GM12878 (cell line): Measurements from ENCODE around the gene G3BP1. TPM values are rescaled to one million over a fixed set of nuclear protein-coding genes. Genes with fewer than 3 reads are reported as not detected.

Experiments
- BACH1 ChIP-seq: fragments of 450-650 bp; IDR thresholded peaks from 2 replicates; pipeline ENCODE4 v1.6.1; 2017; ENCODE audit warnings: mild to moderate bottlenecking, borderline replicate concordance
- BHLHE40 ChIP-seq, 2 experiments: fragments of 450-650 bp in 1 of 2; IDR thresholded peaks; 2 replicates each; pipeline ENCODE4 v1.6.1; 2011 to 2017; ENCODE audit warnings: low read depth in 2 of 2, borderline replicate concordance in 1 of 2, improper control_type of control experiment in 1 of 2, low read length in 1 of 2, mild to moderate bottlenecking in 1 of 2
- BMI1 ChIP-seq: fragments of 450-650 bp; IDR thresholded peaks from 2 replicates; pipeline ENCODE4 v1.6.1; 2016; ENCODE audit warnings: mild to moderate bottlenecking, moderate library complexity, borderline replicate concordance
- BRCA1 ChIP-seq: IDR thresholded peaks from 2 replicates; pipeline ENCODE4 v1.6.1; 2011; ENCODE audit warnings: low read depth, low read length, improper control_type of control experiment
- DPF2 ChIP-seq: fragments of 450-650 bp; IDR thresholded peaks from 2 replicates; pipeline ENCODE4 v1.6.1; 2017; ENCODE audit warnings: mild to moderate bottlenecking
- EGR1 ChIP-seq, 2 experiments: IDR thresholded peaks; 1 replicate in 1 of 2; 2 replicates in 1 of 2; pipeline ENCODE4 v1.6.1; 2011 to 2012; ENCODE audit warnings: low read depth in 2 of 2, low read length in 2 of 2, borderline replicate concordance in 1 of 2, mild to moderate bottlenecking in 1 of 2, moderate library complexity in 1 of 2
- EP300 ChIP-seq, 2 experiments: fragments of 150-350 bp in 1 of 2; IDR thresholded peaks; 2 replicates each; pipeline ENCODE4 v1.6.1; 2011 to 2012; ENCODE audit warnings: low read depth in 2 of 2, low read length in 2 of 2, borderline replicate concordance in 1 of 2, improper control_type of control experiment in 1 of 2, inconsistent platforms in 1 of 2; ENCODE audit not compliant: control insufficient read depth in 1 of 2
- ESRRA ChIP-seq: IDR thresholded peaks from 2 replicates; pipeline ENCODE4 v1.6.1; 2012; ENCODE audit warnings: mild to moderate bottlenecking, low read length, improper control_type of control experiment
- IKZF1 ChIP-seq: fragments of 450-650 bp; conservative IDR thresholded peaks from 2 replicates; pipeline ENCODE4 v1.6.1; 2017; ENCODE audit warnings: antibody characterized with exemption, mild to moderate bottlenecking
- MYC ChIP-seq: IDR thresholded peaks from 2 replicates; pipeline ENCODE4 v1.6.1; 2011; ENCODE audit warnings: mild to moderate bottlenecking, low read length, moderate library complexity, inconsistent platforms; ENCODE audit not compliant: insufficient read depth, insufficient replicate concordance, insufficient read length, severe bottlenecking
- NFIC ChIP-seq: IDR thresholded peaks from 2 replicates; pipeline ENCODE4 v1.6.1; 2012; ENCODE audit warnings: low read depth, mild to moderate bottlenecking, inconsistent platforms, low read length, moderate library complexity
- NFYA ChIP-seq: IDR thresholded peaks from 2 replicates; pipeline ENCODE4 v1.6.1; 2011; ENCODE audit warnings: low read depth, mild to moderate bottlenecking, low read length, improper control_type of control experiment, borderline replicate concordance
- SMARCA5 ChIP-seq: fragments of 450-650 bp; IDR thresholded peaks from 2 replicates; pipeline ENCODE4 v1.6.1; 2017; ENCODE audit warnings: mild to moderate bottlenecking
- SP1 ChIP-seq: IDR thresholded peaks from one replicate; pipeline ENCODE4 v1.6.1; 2011; ENCODE audit warnings: low read depth, low read length
- STAT1 ChIP-seq: fragments of 450-650 bp; conservative IDR thresholded peaks from 2 replicates; pipeline ENCODE4 v1.6.1; 2014; ENCODE audit warnings: antibody characterized with exemption, mild to moderate bottlenecking
- TCF12 ChIP-seq: IDR thresholded peaks from 2 replicates; pipeline ENCODE4 v1.6.1; 2011; ENCODE audit warnings: low read depth, mild to moderate bottlenecking, low read length
- ZSCAN29 ChIP-seq: fragments of 450-650 bp; IDR thresholded peaks from 2 replicates; pipeline ENCODE4 v1.6.1; 2017; ENCODE audit warnings: mild to moderate bottlenecking, moderate library complexity
- polyA plus RNA-seq, 11 experiments: library from polyadenylated mRNA; depleted of rRNA in 4 of 11; unstranded in 6 of 11; stranded (reverse) in 5 of 11; fragments of >200 nt; fragmentation: Nextera tagmentation in 4 of 11; fragmentation: Illumina TruSeq in 1 of 11; extraction: Ambion mirVana in 4 of 11; extraction: Trizol in 1 of 11; gene quantifications; 1 replicate in 1 of 11; 2 replicates in 10 of 11; pipeline versions ENCODE4 v1.2.1 to v1.2.3, GENCODE V29; 2011 to 2016; ENCODE audit warnings: inconsistent platforms in 2 of 11, missing spikeins in 2 of 11, low read depth in 1 of 11
- total RNA-seq, 4 experiments: library from RNA; depleted of rRNA in 3 of 4; stranded (reverse); fragments of >200 nt in 3 of 4; fragmentation: Illumina TruSeq in 1 of 4; extraction: Trizol in 1 of 4; gene quantifications; 2 replicates each; pipeline versions ENCODE4 v1.2.1 to v1.2.3, GENCODE V29; 2013 to 2021
- TF ChIP-seq, protein P1 (sequence below): IDR thresholded peaks from 2 replicates; pipeline ENCODE4 v1.6.1; 2011; ENCODE audit warnings: borderline replicate concordance, low read depth, mild to moderate bottlenecking, moderate library complexity, mixed read lengths, low read length; ENCODE audit not compliant: insufficient read depth; ENCODE audit errors: extremely low read length
- TF ChIP-seq, protein P2 (sequence below): fragments of 450-650 bp; IDR thresholded peaks from 2 replicates; pipeline ENCODE4 v1.6.1; 2016; ENCODE audit warnings: mild to moderate bottlenecking
- TF ChIP-seq, protein P3 (sequence below): fragments of 150-350 bp; IDR thresholded peaks from 2 replicates; pipeline ENCODE4 v1.6.1; 2016; ENCODE audit warnings: low read depth, low read length
- TF ChIP-seq, protein P4 (sequence below): fragments of 450-650 bp; conservative IDR thresholded peaks from 2 replicates; pipeline ENCODE4 v1.6.1; 2017; ENCODE audit warnings: mild to moderate bottlenecking, moderate library complexity

G3BP1 gene
- total and polyA plus RNA-seq, 10 of the 15 experiments (the other 5 are each of a cell fraction or from before 2014, with no cell fraction given), result 49.7 to 438 (median 148) TPM

DNA sequence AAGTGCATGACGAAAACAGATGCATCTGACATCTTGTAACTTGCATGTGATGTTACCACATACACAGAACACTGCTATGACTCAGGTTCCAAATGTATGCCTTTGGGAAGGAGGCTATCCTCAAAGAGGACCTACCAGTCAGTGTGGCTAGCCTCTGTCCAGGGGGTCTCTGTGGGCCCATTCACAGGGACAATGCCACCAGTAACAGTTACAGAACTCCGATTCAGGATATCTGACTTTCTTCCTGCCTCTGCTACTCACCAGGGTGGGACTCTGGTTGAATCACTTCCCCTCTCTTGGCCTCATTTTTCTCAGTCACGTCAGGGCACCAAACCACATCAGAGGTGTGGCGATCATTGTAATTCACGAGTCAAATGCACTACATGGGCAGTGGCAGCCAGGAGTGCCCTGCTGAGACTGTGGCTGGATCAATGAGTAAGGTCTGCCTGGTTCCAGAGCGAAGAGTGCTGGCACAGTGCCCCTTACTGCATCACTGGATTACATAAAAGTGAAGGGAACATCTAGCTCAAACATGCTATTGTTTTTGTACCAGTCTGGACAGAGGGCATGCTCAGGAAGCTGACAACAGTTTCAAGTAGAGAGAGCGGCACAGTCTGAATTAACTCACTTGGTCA is 26.6 kb upstream of the G3BP1 start (continued):
- TF ChIP-seq TCF12, result no peak
- TF ChIP-seq, protein P1, sequence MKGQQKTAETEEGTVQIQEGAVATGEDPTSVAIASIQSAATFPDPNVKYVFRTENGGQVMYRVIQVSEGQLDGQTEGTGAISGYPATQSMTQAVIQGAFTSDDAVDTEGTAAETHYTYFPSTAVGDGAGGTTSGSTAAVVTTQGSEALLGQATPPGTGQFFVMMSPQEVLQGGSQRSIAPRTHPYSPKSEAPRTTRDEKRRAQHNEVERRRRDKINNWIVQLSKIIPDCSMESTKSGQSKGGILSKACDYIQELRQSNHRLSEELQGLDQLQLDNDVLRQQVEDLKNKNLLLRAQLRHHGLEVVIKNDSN, result no peak
- TF ChIP-seq IKZF1, result peak; percentile 73
- TF ChIP-seq, protein P2, sequence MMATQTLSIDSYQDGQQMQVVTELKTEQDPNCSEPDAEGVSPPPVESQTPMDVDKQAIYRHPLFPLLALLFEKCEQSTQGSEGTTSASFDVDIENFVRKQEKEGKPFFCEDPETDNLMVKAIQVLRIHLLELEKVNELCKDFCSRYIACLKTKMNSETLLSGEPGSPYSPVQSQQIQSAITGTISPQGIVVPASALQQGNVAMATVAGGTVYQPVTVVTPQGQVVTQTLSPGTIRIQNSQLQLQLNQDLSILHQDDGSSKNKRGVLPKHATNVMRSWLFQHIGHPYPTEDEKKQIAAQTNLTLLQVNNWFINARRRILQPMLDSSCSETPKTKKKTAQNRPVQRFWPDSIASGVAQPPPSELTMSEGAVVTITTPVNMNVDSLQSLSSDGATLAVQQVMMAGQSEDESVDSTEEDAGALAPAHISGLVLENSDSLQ, result peak; percentile 67; the same call in 1 of the 2 replicates
- no peak for TF ChIP-seq ESRRA
- TF ChIP-seq BMI1, result no peak
- 0 out of 2 replicates have a peak, but pooled peaks have one; percentile 35 for TF ChIP-seq SMARCA5
- TF ChIP-seq STAT1, result no peak
- TF ChIP-seq ZSCAN29, result no peak
- TF ChIP-seq SP1, result no peak
- TF ChIP-seq EP300 (IDR thresholded peaks at IDR 0.05; ENCODE audit: borderline replicate concordance in 1 of 2, control insufficient read depth in 1 of 2, low read depth in 2 of 2, low read length in 2 of 2), result peak; percentile 50 to 74; a peak in 1 of 4 replicates
- TF ChIP-seq, protein P3, sequence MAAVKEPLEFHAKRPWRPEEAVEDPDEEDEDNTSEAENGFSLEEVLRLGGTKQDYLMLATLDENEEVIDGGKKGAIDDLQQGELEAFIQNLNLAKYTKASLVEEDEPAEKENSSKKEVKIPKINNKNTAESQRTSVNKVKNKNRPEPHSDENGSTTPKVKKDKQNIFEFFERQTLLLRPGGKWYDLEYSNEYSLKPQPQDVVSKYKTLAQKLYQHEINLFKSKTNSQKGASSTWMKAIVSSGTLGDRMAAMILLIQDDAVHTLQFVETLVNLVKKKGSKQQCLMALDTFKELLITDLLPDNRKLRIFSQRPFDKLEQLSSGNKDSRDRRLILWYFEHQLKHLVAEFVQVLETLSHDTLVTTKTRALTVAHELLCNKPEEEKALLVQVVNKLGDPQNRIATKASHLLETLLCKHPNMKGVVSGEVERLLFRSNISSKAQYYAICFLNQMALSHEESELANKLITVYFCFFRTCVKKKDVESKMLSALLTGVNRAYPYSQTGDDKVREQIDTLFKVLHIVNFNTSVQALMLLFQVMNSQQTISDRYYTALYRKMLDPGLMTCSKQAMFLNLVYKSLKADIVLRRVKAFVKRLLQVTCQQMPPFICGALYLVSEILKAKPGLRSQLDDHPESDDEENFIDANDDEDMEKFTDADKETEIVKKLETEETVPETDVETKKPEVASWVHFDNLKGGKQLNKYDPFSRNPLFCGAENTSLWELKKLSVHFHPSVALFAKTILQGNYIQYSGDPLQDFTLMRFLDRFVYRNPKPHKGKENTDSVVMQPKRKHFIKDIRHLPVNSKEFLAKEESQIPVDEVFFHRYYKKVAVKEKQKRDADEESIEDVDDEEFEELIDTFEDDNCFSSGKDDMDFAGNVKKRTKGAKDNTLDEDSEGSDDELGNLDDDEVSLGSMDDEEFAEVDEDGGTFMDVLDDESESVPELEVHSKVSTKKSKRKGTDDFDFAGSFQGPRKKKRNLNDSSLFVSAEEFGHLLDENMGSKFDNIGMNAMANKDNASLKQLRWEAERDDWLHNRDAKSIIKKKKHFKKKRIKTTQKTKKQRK, result no peak
- no peak for TF ChIP-seq BRCA1
- no peak for TF ChIP-seq NFYA
- 0 out of 3 replicates have a peak, but pooled peaks of 1 of the 2 experiments have one; percentile 1 for TF ChIP-seq EGR1 (IDR thresholded peaks at IDR 0.05; ENCODE audit: borderline replicate concordance in 1 of 2, low read depth in 2 of 2, low read length in 2 of 2)
- TF ChIP-seq BHLHE40 (IDR thresholded peaks at IDR 0.05; ENCODE audit: borderline replicate concordance in 1 of 2, low read depth in 2 of 2, low read length in 1 of 2), result peak; percentile 80 to 87
- no peak for TF ChIP-seq MYC
- TF ChIP-seq DPF2, result peak; percentile 74
- TF ChIP-seq, protein P4, sequence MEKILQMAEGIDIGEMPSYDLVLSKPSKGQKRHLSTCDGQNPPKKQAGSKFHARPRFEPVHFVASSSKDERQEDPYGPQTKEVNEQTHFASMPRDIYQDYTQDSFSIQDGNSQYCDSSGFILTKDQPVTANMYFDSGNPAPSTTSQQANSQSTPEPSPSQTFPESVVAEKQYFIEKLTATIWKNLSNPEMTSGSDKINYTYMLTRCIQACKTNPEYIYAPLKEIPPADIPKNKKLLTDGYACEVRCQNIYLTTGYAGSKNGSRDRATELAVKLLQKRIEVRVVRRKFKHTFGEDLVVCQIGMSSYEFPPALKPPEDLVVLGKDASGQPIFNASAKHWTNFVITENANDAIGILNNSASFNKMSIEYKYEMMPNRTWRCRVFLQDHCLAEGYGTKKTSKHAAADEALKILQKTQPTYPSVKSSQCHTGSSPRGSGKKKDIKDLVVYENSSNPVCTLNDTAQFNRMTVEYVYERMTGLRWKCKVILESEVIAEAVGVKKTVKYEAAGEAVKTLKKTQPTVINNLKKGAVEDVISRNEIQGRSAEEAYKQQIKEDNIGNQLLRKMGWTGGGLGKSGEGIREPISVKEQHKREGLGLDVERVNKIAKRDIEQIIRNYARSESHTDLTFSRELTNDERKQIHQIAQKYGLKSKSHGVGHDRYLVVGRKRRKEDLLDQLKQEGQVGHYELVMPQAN, result no peak
- peak; percentile 18; the same call in 1 of the 2 replicates for TF ChIP-seq BACH1
- TF ChIP-seq NFIC, result no peak
